ENCODE data around the gene GRIK2.
"Not testable (repeated sequence)": the region's sequence is repeated elsewhere in the genome, so short reads cannot be mapped to it uniquely, and the experiment has no call there.

GRIK2 gene

DNA sequence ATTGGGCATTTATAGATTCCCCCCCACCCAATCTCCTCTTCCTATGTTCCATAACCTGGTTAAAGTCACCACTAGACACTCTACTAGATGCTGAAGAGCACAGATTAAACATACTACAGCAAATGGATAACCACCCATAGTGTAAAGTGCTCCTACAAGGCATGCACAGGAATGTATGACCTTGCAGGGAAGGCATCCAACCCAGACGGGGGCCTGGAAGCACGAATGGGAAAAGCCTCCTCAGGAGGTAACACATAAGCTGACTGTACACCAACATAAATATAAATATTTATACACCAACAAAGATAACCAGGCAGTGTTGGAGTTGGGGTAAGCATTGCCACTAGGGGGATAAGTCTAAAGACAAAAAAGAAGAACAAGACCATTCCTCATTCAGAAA, 691.7 kb downstream of the GRIK2 start:
- no peak for DNase-seq (ENCODE audit: insufficient read length, low spot score)
- FAIRE-seq: no peak

DNA sequence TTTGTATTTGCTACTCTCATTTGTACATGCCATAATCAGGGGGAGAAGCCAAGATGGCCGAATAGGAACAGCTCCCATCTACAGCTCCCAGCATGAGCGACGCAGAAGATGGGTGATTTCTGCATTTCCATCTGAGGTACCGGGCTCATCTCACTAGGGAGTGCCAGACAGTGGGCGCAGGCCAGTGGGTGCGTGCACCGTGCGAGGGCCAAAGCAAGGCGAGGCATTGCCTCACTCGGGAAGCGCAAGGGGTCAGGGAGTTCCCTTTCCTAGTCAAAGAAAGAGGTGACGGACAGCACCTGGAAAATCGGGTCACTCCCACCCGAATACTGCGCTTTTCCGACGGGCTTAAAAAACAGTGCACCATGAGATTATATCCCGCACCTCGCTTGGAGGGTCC, 694.7 kb downstream of the GRIK2 start:
- FAIRE-seq; DNase-seq (ENCODE audit: insufficient read length, low spot score): not testable (repeated sequence)

DNA sequence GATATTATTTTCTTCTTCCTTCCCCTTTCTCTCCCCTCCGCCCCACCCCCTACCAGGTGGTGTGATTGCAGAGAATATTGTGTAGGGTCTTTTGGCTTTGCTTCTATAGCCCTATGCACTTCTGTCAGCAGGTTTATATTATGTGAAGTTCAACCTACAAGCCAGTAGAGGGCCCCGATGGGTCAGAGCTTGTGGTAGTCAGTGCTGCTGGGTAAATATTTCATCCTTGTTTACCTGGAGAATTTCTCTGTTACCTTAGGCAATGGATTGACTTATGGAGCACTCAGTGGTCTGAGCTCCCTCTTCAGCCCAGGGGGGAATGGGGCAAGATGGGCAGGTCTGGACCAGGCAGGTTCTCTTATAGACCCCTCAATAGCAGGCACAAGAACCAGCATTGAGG, 720.9 kb downstream of the GRIK2 start:
- no peak for DNase-seq (ENCODE audit: insufficient read length, low spot score)

DNA sequence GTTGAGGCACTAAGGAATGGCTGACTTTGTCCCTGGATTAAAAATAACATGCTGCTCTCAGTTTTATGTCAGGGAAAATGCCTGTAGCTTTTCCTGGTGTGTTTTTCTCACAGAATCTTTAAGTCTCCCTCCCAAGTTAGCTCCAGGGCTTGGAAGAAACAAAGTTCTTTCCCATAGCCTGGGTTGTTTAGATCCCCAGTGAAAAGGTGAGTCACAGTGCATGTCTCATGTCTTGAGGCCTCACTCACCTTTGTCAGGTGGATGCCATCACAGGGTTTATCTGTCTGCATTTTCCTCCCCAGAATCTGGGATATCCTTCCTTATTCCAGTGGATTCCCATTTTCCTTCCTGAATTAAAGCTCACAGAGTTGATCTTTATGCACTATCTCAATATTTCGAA, 722.4 kb downstream of the GRIK2 start:
- no peak for FAIRE-seq
- DNase-seq (ENCODE audit: insufficient read length, low spot score): no peak

More for the DNA sequence above, 720.9 kb downstream of the GRIK2 start:
- no peak for FAIRE-seq

DNA sequence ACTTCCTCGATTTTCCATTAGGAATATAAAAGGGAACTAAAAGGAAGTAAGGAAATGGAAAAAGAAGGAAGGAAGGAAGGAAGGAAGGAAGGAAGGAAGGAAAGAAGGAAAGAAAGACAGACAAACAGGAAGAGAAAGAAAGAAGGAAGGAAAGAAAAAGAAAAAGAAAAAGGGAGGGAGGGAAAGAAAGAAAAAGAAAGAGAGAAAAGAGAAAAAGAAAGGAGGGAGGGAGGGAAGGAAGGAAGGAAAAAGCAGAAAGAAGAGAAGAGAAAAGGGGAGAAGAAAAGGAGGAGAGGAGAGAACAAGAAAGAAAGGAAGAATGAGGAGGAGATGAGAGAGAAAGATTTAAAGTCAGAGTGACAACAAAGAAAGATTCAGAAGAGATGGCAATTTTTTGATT, 724.5 kb downstream of the GRIK2 start:
- FAIRE-seq: no peak
- no peak for DNase-seq (ENCODE audit: insufficient read length, low spot score)
